HG02970 (cell line): ENCODE measurements around the gene SPPL3.
"Not testable (repeated sequence)": the region's sequence is repeated elsewhere in the genome, so short reads cannot be mapped to it uniquely, and the experiment has no call there.

Experiments used
- ATAC-seq: cut with Tn5 transposase; IDR thresholded peaks from one replicate; pipeline ENCODE4 v1.9.1; 2021; ENCODE audit warnings: mild to moderate bottlenecking, moderate library complexity, moderate number of reproducible peaks; ENCODE audit not compliant: unreplicated experiment, low FRiP score

SPPL3 gene

DNA sequence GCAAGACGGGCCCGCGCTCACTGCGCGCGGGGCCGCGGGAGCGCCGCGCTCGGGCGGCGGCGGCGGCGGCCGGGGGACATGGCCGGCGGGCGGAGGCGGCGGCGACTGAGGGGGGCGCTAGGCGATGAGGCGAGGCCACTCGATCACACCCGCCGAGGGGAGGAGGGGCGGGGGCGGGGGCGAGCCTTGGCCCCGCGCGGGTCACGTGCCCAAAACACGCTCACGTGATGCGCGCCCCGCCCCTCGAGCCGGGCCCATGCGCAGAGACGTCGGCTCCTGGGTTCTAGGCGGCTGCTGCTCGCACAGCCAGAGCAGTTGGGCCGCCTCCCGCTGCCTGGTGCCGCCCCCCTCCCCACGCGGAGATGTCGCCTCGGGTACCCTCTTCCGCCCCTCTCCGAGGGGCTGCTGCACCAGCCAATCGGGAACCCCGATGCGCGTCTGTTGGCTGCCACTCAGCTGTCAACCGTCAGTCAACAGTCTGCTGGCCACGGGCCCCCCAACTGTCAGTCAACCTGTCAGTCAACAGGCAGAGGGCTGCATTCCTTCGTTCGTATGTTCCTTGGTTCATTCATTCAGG, at the start of gene SPPL3:
TSS of gene SPPL3 (minus strand) at position 162 of the 577 bp plus-strand sequence. CDS start 491 bp downstream, outside the sequence.
- peak; percentile 71 for ATAC-seq

- no peak for ATAC-seq
These were observed 46.6 kb upstream of the SPPL3 start for GRCh38 chr12:120950807-120951206.

- not testable (repeated sequence) for ATAC-seq
These were observed 46.2 kb upstream of the SPPL3 start for GRCh38 chr12:120950260-120950799.

- ATAC-seq = not testable (repeated sequence)
These were observed 41.4 kb upstream of the SPPL3 start for GRCh38 chr12:120945516-120945915.

DNA sequence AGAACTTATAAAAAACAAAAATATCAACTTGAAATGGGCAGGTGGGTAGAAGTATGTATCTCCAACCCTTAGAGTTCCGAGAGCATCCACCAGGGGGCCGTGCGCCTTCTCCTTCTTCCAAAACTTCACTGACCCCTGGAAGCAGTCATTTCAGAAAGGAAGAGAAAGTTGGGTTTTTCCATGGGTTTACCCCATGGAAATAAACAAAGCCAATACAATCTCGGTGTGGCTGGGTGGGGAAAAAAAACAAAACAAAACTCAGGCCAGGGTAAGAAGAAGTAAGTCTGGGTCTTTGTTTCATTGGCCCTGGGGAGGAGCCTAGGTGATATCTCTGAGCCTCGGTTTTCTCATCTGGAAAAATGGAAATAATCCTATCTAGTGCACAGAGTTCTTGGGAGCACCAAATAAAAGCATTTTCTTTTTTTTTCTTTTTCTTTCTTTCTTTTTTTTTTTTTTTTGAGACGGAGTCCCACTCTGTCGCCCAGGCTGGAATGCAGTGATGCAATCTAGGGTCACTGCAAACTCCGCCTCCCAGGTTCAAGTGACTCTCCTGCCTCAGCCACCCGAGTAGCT, 40.6 kb upstream of the SPPL3 start:
- no peak for ATAC-seq

GRCh38 chr12:120943482-120943881, 39.3 kb upstream of the SPPL3 start:
- no peak for ATAC-seq

GRCh38 chr12:120941846-120942405, 37.8 kb upstream of the SPPL3 start:
- no peak for ATAC-seq

- no peak for ATAC-seq
These were observed 37.3 kb upstream of the SPPL3 start for GRCh38 chr12:120941412-120941811.

GRCh38 chr12:120940799-120941198, 36.6 kb upstream of the SPPL3 start:
- ATAC-seq = no peak

GRCh38 chr12:120940006-120940405, 35.8 kb upstream of the SPPL3 start:
- no peak for ATAC-seq

GRCh38 chr12:120939523-120939922, 35.4 kb upstream of the SPPL3 start:
- no peak for ATAC-seq

DNA sequence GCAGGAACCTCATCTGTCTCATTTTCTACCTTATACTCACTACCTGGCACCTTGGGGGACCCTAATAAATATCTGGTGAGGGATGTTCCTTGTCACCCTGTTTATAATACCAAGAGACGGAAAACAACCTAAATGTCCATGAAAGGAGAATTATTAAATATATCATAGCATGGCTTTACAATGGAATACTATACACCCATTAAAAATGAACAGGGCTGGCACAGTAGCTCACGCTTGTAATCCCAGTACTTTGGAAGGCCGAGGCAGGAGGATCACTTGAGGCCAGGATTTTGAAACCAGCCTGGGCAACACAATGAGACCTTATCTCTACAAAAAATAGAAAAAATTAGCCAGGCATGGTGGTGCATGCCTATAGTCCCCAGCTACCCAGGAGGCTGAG, 34.3 kb upstream of the SPPL3 start:
- ATAC-seq = no peak

- ATAC-seq = no peak
These were observed 32.0 kb upstream of the SPPL3 start for GRCh38 chr12:120936197-120936596.

- no peak for ATAC-seq
These were observed 29.6 kb upstream of the SPPL3 start for GRCh38 chr12:120933786-120934185.

DNA sequence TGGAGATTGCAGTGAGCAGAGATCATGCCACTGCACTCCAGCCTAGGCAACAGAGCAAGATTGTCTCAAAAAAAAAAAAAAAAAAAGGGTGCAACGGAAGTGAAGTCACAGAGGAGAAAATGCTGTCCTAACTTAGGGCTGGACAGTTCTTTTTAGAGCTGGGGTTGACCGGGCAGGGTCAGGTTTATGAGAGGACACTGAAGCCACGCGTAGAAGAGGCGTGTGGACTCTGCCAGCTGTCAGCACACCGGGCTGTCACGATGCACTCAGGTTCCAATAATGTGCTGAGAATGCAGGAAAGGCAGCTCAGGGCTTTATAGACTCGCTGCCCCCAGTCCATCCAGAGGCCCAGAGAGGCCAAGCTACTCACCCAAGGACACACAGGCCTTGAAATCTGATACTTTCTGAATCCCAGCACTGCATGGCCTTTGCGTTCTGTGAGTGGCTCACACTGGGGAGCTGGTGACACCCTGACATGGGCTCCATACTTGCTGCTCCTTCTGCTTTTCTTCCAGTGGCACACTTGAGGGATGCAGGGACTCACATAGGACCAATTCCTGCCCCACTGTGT, 28.9 kb upstream of the SPPL3 start:
- no peak for ATAC-seq

DNA sequence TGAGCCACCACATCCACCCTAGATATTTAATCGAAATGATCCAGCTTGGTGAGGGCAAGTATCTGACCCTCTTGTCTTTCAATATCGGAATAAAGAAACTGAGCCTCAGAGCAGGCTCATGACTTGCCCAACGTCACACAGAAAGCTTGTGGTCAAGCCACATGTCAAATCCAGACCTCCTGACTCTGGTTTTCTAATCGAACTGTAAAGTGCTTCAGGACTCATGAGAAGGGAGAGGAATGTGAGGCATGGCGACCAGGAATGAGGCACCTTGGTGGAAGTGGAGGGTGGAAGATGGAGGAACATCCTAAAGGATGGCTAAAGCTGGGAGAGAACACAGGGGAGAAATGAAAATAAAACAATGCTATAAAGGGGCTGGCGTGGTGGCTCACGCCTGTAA, 27.9 kb upstream of the SPPL3 start:
- no peak for ATAC-seq

- ATAC-seq = no peak
These were observed 25.9 kb upstream of the SPPL3 start for GRCh38 chr12:120930032-120930431.

DNA sequence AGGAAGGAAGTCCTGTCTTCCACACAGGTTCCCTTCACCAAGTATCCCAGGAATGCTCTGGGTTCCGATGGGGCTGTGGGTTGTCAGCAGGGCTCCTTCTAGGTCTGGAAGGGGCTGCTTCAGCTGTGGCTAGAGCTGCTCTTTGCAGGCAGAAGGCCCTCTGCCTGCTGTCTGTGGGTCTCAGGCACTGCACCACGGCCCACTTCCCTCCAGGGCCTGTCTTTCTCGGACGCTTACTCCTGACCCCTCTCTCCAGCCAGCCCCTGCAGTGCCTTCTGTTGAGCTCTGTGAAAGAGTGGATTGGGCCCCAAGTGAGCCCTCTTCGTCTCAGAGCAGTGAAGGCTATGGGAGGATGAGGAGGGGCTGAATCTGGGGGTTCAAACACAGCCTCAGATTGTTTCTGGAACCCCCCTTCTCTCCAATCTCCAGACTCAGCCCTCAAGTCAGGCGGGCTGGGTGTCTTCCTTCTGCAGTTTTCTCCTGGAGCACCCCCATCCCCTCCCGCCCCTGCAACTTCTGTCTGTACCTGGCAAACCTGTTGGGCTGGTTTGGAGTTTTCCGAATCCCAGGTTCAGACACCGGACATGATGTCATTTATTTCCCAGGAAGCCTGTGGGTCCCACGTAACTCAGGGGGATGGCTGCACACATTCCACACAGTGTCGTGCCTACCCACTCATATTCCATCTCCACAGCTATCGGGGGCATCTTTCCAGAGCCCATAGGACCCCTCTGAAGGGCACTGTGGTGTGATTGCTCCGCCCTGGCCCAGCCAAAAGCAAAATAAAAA, 24.9 kb upstream of the SPPL3 start:
- no peak for ATAC-seq

DNA sequence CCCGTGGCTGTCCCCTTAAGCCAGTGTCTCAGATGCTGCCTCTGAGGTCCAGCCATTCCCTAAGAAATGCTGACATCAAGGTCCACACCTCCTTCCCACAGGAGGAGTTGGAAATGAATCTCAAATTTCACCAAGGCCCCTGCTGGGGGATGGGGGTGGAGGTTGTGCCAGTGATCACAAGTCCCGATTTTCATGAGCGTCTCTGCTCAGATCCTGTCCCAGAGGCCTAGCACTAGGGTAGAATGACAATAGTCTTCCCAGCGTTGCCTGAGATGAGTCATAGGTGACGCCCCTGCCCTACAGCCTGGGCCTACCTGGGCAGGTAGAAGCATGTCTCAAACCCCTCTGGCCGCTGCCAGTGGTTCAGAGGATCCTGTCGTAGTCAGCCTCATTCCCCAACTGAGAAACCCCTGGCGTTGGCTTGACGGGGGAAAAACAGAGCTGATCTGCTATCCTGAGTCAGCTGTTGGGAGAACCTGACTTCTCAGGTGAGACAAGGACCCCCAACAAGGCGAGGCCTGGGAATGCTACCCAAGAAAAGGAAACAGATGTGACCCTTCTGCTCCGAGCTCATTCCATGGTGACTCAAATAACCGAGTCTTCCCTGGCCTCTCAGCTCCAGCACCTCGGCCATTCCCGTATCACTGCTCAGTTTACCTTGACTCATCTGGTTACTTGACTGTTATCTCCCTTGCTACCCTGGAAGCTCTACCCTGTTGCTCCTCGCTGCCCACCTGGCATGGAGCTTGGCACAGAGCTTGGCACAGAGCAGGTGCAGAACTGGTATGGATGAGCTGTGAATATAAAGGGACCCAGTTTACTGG, 21.8 kb upstream of the SPPL3 start:
- no peak for ATAC-seq

GRCh38 chr12:120922279-120922678, 18.1 kb upstream of the SPPL3 start:
- ATAC-seq = no peak
